ENCODE results near the gene KRTDAP. TPM values are rescaled to one million over a fixed set of nuclear protein-coding genes. Genes with fewer than 3 reads are reported as not detected.

KRTDAP gene
- total RNA-seq, 1 donor from 2014 or later = not detected

DNA sequence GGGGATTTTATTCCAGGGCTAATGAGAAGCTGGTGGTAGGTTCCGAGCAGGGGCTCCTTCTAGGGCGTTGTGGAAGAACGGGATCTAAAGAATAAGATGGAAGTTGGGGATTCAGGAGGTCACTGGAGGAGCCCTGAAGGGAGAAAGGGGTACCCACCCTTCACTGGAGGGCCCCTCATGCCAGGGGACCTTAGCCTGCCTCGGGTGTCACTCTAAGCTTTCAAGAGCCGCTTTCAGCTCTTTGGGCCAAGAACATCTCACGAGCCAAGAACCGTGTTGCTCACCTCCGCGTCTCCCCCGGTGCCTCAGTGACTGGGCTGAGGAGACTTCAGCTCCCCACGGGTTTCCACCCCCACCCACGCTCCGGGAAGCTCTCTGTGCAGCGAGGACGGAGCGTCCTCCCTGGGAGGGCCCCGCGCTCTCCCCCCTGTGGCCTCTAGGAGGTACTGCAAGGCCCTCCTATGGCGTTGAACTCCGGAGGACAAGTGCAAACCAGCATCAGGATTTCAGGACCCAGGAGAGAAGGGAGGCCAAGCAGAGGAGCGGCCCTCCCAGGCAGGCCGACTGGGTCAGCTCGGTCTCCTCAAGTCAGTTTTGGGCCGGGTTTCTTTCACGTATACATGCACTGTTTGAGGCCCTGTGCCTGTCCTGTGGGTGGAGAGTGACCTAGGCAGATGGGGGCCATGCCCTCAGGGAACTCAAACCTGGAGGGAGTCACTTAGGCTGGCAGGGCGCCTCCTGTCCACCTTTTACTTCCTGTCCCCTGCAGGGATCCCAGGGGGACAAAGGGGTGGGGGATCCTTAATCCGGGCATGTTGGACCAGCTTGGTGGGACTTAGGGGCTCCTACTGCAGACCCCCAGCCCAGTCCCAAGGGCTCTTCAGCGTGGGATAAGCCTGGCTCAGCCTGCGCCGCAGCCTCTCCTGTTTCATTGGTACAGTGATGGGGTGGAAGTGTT, 5.1 kb upstream of the KRTDAP start:
- H3K4me1 Mint-ChIP-seq (ENCODE audit: unreplicated experiment) = no peaks in the 10 kb centered on the region
- H3K27ac Mint-ChIP-seq (ENCODE audit: unreplicated experiment) = no peak overlapping the region
- TF ChIP-seq, protein P1, sequence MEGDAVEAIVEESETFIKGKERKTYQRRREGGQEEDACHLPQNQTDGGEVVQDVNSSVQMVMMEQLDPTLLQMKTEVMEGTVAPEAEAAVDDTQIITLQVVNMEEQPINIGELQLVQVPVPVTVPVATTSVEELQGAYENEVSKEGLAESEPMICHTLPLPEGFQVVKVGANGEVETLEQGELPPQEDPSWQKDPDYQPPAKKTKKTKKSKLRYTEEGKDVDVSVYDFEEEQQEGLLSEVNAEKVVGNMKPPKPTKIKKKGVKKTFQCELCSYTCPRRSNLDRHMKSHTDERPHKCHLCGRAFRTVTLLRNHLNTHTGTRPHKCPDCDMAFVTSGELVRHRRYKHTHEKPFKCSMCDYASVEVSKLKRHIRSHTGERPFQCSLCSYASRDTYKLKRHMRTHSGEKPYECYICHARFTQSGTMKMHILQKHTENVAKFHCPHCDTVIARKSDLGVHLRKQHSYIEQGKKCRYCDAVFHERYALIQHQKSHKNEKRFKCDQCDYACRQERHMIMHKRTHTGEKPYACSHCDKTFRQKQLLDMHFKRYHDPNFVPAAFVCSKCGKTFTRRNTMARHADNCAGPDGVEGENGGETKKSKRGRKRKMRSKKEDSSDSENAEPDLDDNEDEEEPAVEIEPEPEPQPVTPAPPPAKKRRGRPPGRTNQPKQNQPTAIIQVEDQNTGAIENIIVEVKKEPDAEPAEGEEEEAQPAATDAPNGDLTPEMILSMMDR (IDR thresholded peaks at IDR 0.05) = peak; percentile 87
- H3K4me3 Mint-ChIP-seq (ENCODE audit: unreplicated experiment) = no peak overlapping the region
- H3K9me3 Mint-ChIP-seq (ENCODE audit: unreplicated experiment) = no peaks in the 10 kb centered on the region
- H3K36me3 Mint-ChIP-seq (ENCODE audit: unreplicated experiment) = no peaks in the 10 kb centered on the region
- H3K27me3 Mint-ChIP-seq (ENCODE audit: unreplicated experiment) = peaks cover 18% of the 10 kb centered on the region
- DNase-seq (ENCODE audit: extremely low spot score, unreplicated experiment) = no peak

DNA sequence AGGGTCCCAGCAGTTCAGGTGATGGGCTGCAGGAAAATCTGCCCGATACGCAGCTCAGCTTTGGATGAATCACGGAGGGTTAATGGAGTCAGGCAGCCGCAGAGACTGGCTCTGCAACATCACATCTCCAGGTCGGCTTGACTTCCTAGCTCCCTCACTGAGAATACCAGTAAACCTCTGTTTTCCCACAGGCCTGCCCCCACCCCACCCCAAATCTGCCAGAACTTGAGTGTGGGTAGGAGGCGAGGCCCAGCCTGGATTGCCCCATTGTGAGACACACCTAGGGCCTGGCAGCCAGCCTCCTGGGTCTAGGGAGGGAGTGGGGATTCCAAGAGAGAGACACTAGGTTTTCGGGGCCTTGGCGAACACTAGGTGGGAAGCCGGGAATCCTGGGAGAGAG, 3.7 kb upstream of the KRTDAP start:
- Mint-ChIP-seq H3K4me3 (ENCODE audit: unreplicated experiment) (no peak overlapping the region), H3K9me3 (ENCODE audit: unreplicated experiment) (no peaks in the 10 kb centered on the region), H3K4me1 (ENCODE audit: unreplicated experiment) (no peaks in the 10 kb centered on the region), H3K27me3 (ENCODE audit: unreplicated experiment) (peaks cover 22% of the 10 kb centered on the region), H3K36me3 (ENCODE audit: unreplicated experiment) (no peaks in the 10 kb centered on the region), H3K27ac (ENCODE audit: unreplicated experiment) (no peak overlapping the region)
- no peak for DNase-seq (ENCODE audit: extremely low spot score, unreplicated experiment)
- TF ChIP-seq, protein P1 (IDR thresholded peaks at IDR 0.05) = no peak

DNA sequence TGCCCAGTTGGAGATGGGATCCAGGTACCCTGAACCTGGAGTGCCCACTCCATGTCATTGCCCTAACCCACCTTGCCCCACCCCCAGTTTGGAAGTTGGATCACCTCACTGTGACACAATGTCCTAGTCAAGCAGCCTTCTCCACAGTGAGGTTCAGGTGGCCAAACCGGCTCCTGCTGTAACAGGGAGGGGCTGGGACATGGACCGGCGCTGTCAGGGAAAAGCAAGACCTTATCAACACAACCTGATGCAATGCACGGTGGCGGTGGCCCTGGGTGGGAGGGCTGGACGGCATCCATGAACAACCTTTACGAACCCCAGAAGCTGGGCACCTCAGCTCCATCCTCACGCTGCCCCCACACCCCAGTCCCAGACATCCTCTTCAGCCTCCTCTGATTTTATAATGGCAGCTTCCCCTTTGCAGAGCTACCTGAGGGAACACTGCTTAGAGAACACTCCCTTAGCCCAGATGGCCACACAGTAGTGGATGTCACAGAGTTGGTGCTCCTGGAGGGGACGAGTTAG, 1.6 kb upstream of the KRTDAP start:
- no peak for DNase-seq (ENCODE audit: extremely low spot score, unreplicated experiment)
- TF ChIP-seq, protein P1 (IDR thresholded peaks at IDR 0.05) = no peak
- no peaks in the 10 kb centered on the region for H3K36me3 Mint-ChIP-seq (ENCODE audit: unreplicated experiment)
- H3K4me1 Mint-ChIP-seq (ENCODE audit: unreplicated experiment) = no peaks in the 10 kb centered on the region
- no peak overlapping the region for H3K27ac Mint-ChIP-seq (ENCODE audit: unreplicated experiment)
- no peaks in the 10 kb centered on the region for H3K9me3 Mint-ChIP-seq (ENCODE audit: unreplicated experiment)
- no peak overlapping the region for H3K4me3 Mint-ChIP-seq (ENCODE audit: unreplicated experiment)
- H3K27me3 Mint-ChIP-seq (ENCODE audit: unreplicated experiment) = peaks cover 24% of the 10 kb centered on the region

DNA sequence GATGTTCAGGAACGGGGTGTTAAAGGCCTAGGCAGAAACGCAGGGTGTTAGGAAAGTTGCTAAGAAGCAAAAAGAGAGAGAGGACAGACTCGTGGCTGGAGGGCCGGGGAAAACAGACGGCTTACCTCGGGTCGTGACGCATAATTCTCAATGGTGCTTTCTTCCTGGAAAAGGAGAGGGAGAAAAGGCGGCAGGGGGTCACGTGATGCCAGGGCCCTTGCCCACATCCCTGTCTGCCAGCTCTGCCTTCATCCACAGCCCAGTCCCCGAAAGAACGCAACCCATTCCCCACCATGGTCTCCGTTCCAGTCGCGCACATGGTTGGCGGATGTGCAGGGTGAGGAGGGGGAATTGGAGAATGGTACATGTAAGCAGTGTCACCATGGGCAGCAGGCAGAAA, 1.6 kb downstream of the KRTDAP start:
- TF ChIP-seq, protein P1 (IDR thresholded peaks at IDR 0.05) = no peak
- Mint-ChIP-seq H3K27me3 (ENCODE audit: unreplicated experiment) (peaks cover 32% of the 10 kb centered on the region), H3K27ac (ENCODE audit: unreplicated experiment) (no peak overlapping the region), H3K4me1 (ENCODE audit: unreplicated experiment) (no peaks in the 10 kb centered on the region), H3K9me3 (ENCODE audit: unreplicated experiment) (no peaks in the 10 kb centered on the region), H3K36me3 (ENCODE audit: unreplicated experiment) (no peaks in the 10 kb centered on the region), H3K4me3 (ENCODE audit: unreplicated experiment) (no peak overlapping the region)
- no peak for DNase-seq (ENCODE audit: extremely low spot score, unreplicated experiment)

DNA sequence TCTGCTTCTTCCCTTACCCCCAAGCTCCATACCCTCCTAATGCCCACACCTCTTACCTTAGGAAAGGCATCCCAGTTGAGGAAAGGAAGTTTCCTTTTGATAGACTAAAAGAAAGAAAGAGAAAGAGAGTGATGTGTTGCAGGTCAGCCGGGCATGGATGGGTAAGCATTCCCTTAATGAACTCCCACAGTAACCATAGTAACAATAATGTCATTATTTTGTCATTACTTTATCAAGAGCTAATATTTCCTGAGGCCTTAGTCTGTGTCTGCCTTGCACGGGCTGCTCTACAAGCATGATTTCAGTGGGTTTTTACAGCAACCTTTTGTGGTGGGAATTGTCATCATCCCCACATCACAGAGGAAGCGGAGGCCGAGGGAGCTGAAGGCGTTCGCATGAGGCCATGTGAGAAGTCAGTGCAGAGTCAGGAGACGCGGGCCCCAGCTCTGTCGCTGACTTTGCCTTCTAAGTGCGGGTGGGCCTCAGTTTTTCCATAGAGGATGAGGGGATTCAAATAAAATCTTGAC, 2.5 kb downstream of the KRTDAP start:
- no peak overlapping the region for H3K4me3 Mint-ChIP-seq (ENCODE audit: unreplicated experiment)
- H3K9me3 Mint-ChIP-seq (ENCODE audit: unreplicated experiment) = no peaks in the 10 kb centered on the region
- DNase-seq (ENCODE audit: extremely low spot score, unreplicated experiment) = no peak
- H3K4me1 Mint-ChIP-seq (ENCODE audit: unreplicated experiment) = no peaks in the 10 kb centered on the region
- no peak overlapping the region for H3K27ac Mint-ChIP-seq (ENCODE audit: unreplicated experiment)
- no peaks in the 10 kb centered on the region for H3K36me3 Mint-ChIP-seq (ENCODE audit: unreplicated experiment)
- TF ChIP-seq, protein P1 (IDR thresholded peaks at IDR 0.05) = no peak
- H3K27me3 Mint-ChIP-seq (ENCODE audit: unreplicated experiment) = peaks cover 25% of the 10 kb centered on the region
